GM18508 (cell line): ENCODE results near the gene ZCWPW1.
"Not testable (repeated sequence)": the region's sequence is repeated elsewhere in the genome, so short reads cannot be mapped to it uniquely, and the experiment has no call there.

Experiments
- ATAC-seq: cut with Tn5 transposase; IDR thresholded peaks from one replicate; pipeline ENCODE4 v1.9.1; 2021; ENCODE audit warnings: moderate number of reproducible peaks; ENCODE audit not compliant: insufficient read depth, unreplicated experiment

Gene ZCWPW1

GRCh38 chr7:100457033-100457432 is 28.5 kb upstream of the ZCWPW1 start:
- ATAC-seq = no peak

DNA sequence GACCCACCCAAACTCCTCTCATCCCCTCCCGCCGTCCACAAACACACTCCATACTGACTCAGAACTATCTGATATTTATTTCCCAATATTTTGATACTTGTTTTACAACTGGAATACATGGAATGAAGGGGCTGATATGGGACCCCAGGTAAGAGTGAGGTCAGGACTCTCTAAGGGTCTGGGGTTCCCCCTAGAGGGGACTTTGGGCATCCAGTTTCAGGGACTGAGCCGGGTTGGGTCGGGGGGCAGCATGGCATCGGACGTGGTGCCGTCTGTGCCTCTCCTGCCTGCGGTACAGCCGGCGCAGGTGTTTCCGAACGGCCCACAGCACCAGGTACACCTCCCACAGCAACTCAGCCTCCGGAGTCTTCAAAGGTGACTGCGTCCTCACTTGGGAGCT is 28.1 kb upstream of the ZCWPW1 start:
- no peak for ATAC-seq

DNA sequence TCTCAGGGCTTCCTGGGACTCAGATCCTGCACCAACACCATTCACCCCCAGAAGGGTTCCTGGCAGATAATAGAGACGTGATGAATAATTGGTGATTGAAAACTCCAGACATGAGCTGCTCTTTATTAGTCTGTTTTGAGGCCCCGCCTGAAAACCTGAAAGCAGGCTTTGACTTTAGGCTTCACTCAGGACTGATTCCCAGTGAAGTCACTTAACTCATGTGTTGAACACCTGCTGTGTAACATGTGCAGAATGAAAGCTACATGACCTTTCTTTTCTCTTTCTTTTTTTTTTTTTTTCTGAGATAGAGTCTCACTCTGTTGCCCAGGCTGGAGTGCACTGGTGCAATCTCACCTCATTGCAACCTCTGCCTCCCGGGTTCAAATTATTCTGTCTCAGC is 26.7 kb upstream of the ZCWPW1 start:
- no peak for ATAC-seq

- ATAC-seq = not testable (repeated sequence)
Observed at GRCh38 chr7:100453854-100454253, 25.4 kb upstream of the ZCWPW1 start.

- no peak for ATAC-seq
Observed at GRCh38 chr7:100452513-100452912, 24.0 kb upstream of the ZCWPW1 start.

DNA sequence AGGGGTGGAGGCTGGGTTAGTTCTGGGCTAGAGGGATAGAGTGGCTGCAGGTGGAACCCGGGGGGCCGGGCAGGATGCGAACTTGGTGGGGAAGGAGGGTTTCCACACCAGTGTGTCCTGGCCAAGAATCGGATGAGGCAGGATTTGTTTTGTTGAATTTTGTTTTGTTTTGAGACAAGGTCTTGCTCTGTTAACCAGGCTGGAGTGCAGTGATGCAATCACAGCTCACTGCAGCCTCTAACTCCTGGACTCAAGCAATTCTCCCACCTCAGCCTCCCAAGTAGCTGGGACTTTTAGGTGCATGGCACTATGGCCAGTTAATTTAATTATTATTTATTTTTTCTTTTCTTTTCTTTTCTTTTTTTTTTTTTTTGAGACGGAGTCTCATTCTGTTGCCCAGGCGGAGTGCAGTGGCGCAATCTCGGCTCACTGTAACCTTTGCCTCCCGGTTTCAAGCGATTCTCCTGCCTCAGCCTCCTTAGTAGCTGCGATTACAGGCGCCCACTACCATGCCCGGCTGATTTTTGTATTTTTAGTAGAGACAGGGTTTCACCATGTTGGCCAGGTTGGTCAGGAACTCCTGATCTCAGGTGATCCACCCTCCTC is 20.8 kb upstream of the ZCWPW1 start:
- ATAC-seq = no peak

GRCh38 chr7:100447363-100447762 is 18.9 kb upstream of the ZCWPW1 start:
- ATAC-seq = not testable (repeated sequence)

GRCh38 chr7:100446040-100446439 is 17.5 kb upstream of the ZCWPW1 start:
- no peak for ATAC-seq

- ATAC-seq = no peak
Observed at GRCh38 chr7:100444311-100445278, 16.1 kb upstream of the ZCWPW1 start.

- no peak for ATAC-seq
Observed at GRCh38 chr7:100443096-100443840, 14.8 kb upstream of the ZCWPW1 start.

GRCh38 chr7:100441641-100442535 is 13.4 kb upstream of the ZCWPW1 start:
- ATAC-seq = no peak

DNA sequence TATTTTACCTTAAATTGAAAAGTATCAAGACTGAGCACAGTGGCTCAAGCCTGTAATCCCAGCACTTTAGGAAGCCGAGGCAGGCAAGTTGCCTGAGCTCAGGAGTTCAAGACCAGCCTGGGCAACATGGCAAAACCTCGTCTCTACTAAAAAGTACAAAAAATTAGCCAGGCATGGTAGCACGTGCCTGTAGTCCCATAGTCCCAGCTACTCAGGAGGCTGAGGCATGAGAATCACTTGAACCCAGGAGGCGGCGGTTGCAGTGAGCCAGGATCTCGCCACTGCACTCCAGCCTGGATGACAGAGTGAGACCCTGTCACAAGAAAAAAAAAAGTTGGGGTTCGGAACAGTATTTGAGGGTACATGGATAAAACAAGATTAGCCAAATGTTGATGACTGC is 10.7 kb upstream of the ZCWPW1 start:
- not testable (repeated sequence) for ATAC-seq

- ATAC-seq = not testable (repeated sequence)
Observed at GRCh38 chr7:100438731-100439130, 10.2 kb upstream of the ZCWPW1 start.

DNA sequence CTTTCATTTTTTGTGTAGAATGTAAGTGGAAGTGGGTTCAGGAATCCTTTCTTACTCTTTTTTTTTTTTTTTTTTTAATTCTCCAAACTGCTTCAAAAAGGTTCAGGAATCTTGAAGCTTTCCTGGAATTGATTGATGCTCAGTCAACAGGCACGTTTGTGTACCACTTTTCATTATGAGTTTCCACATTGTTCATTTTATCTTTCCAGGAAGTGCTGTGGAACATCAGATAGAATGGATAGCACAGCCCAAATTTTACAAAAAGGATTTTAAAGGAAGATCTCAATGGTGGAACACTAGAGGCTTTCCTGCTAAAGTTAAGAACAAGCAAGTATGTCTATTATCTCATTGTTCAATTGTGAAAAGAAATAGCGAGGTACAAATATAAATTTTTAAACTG is 9.7 kb upstream of the ZCWPW1 start:
- no peak for ATAC-seq

DNA sequence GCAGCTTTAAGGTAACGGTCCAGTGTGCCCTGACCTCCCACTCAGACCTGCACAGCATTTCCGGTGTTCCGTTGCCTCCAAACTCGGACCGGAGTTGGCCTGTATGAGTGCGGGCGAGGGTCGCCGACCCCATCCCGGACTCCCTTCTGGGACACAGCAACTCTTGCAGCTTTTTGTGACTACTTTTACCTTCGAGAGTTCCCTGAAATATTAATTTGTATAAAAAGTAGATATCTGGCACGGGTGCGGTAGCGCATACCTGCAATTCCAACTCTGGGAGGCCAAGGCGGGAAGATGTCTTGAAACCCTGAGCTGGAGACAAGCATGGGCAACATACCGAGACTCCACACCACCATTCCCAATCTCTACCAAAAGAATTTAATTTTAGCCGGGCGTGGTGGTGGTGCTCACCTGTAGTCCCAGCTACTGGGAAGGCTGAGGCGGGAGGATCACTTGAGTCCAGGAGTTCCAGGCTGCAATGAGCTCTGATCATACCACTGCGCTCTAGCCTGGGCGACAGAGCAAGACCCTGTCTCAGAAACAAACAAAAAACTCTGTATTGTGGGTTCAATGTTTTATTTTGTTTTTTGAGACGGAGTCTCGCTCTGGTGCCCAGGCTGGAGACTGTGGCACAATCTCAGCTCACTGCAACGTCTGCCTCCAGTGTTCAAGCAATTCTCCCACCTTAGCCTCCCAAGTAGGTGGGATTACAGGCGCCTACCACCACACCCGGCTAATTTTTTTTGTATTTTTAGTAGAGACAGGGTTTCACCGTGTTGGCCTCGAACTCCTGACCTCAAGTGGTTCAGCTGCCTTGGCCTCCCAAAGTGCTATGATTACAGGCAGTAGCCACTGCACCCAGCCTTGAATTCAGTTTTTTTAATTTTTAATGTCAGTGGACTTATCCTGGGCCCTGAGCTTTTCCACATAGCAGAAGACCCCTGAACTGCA is 8.9 kb upstream of the ZCWPW1 start:
- ATAC-seq = no peak

GRCh38 chr7:100435401-100436304 is 7.2 kb upstream of the ZCWPW1 start:
- no peak for ATAC-seq

GRCh38 chr7:100434297-100435144 is 6.0 kb upstream of the ZCWPW1 start:
- ATAC-seq = no peak
